AG04450 (cell line): ENCODE results near the gene MYL5. TPM values are rescaled to one million over a fixed set of nuclear protein-coding genes. Genes with fewer than 3 reads are reported as not detected.

Experiments
- CTCF ChIA-PET: fragments of 300-600, 350-600 bp; formaldehyde crosslinking; extraction: SDS; loops from one replicate; lab custom pipeline; 2022; ENCODE audit warnings: antibody characterized with exemption, inconsistent platforms; lab: Charles Lee
- POLR2A ChIA-PET: fragments of 350-600 bp; formaldehyde crosslinking; extraction: SDS; loops from one replicate; lab custom pipeline; 2021; ENCODE audit warnings: antibody characterized with exemption, inconsistent platforms; lab: Yijun Ruan, JAX
- DNase-seq: peaks from one replicate; pipeline ENCODE4 v3.0.0-alpha.2; 2011; ENCODE audit warnings: low read depth, low spot score
- H3K27ac ChIP-seq: one replicate; pipeline ENCODE4 v1.5.1; 2012; ENCODE audit warnings: low read depth, low read length, control low read depth
- H3K27me3 ChIP-seq: one replicate; pipeline ENCODE4 v1.6.0; 2012; ENCODE audit warnings: low read length; ENCODE audit not compliant: control insufficient read depth, insufficient read depth
- H3K4me3 ChIP-seq: 2 replicates; pipeline ENCODE4 v1.5.1; 2011; ENCODE audit warnings: mild to moderate bottlenecking, low read depth, low read length, control low read depth
- H3K9me3 ChIP-seq: 2 replicates; pipeline ENCODE4 v1.5.1; 2012; ENCODE audit warnings: low read length; ENCODE audit not compliant: control insufficient read depth, insufficient read depth
- polyA plus RNA-seq: library from polyadenylated mRNA; depleted of rRNA; stranded (reverse); fragments of >200 nt; gene quantifications from 2 replicates; pipeline ENCODE4 v1.2.3, GENCODE V29; 2011
- TF ChIP-seq, protein P1 (sequence below): IDR thresholded peaks from 2 replicates; pipeline ENCODE4 v1.5.1; 2011; ENCODE audit warnings: low read depth, low read length, control low read depth, inconsistent platforms

MYL5 gene
- polyA plus RNA-seq, 1 experiment: 12.3 TPM

DNA sequence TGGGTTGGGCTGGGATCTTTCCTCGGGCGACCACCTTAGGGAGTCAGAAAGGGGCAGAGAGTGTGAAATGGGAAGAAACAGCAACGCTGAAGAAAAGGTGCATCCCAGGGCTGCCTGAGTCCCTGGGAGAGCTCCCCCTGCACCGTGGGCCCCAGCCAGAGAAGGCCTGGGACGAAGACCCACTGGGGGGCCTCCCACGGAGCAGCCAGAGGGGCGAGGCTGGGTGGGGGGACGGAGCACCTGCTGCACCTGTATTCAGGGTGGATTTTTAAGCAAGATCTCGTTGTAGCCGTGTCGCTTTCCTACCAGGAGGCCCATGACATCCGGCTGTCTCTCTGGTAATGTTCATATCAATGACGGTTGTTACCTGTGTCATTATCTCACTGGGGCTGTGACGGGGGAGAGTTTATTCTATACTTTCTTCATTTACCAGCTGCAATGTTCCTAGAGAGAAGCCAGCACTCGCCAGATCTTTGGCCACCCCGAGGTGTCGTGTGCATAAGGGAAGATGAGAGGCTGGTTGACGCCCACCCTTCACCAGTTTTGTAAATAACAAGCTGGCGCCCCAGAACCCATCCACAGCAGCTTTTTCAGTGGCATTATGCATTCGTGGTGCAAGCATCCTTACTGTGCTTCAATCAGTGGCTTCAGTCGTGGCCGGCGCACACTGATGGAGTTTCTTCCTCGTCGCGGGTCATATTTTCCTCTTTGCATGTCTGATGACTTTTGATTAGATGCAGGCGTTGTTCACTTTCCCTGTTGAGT is 25.7 kb downstream of the MYL5 start:
- DNase-seq: no peak
- ChIA-PET POLR2A (no interaction called here), CTCF (interaction anchor here (1.9 kb wide), 1 partner anchor 42 kb away, joined by 7 read pairs; no protein-coding TSS in a partner anchor)
- Histone ChIP-seq H3K27me3 (peaks cover 7% of the 10 kb centered on the region), H3K9me3 (no peaks in the 10 kb centered on the region; the same call in 1 of the 2 replicates), H3K27ac (no peak overlapping the region), H3K4me3 (no peak overlapping the region)
- TF ChIP-seq, protein P1, sequence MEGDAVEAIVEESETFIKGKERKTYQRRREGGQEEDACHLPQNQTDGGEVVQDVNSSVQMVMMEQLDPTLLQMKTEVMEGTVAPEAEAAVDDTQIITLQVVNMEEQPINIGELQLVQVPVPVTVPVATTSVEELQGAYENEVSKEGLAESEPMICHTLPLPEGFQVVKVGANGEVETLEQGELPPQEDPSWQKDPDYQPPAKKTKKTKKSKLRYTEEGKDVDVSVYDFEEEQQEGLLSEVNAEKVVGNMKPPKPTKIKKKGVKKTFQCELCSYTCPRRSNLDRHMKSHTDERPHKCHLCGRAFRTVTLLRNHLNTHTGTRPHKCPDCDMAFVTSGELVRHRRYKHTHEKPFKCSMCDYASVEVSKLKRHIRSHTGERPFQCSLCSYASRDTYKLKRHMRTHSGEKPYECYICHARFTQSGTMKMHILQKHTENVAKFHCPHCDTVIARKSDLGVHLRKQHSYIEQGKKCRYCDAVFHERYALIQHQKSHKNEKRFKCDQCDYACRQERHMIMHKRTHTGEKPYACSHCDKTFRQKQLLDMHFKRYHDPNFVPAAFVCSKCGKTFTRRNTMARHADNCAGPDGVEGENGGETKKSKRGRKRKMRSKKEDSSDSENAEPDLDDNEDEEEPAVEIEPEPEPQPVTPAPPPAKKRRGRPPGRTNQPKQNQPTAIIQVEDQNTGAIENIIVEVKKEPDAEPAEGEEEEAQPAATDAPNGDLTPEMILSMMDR: no peak

DNA sequence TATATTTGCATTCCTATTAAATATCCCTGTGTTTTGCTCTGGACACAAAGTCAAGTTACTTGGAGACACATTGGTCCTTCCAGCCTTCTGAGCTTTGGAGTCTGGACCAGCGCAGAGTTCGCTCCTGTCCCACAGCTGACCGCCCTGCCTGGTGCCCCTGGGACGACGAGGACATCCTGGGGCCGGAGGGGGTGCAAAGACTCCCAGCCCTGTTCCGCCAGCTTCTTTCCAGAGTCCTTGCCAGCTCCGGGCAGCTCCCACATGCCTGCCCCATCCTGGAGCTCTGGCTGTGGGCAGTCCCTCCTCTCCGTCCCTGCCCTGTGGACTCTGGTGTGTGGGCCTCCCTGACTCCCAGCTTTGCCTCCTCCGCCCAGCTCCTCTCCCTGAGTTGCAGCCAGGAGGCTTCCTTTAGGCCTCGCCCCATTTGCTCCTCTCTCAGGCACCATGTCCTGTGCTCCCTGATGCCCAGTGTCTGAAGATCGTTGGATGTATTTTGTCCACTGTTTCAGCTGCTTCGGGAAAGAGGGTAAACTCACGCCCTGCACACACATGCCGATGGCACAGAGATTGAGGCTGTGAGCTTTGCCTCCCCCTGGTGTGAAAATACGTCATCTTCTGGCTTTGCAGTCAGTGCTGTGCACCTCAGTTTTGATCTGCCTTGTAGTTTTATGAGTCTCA is 26.4 kb downstream of the MYL5 start:
- Histone ChIP-seq H3K27ac (no peak overlapping the region), H3K9me3 (no peaks in the 10 kb centered on the region; the same call in 1 of the 2 replicates), H3K4me3 (no peak overlapping the region), H3K27me3 (peaks cover 5% of the 10 kb centered on the region)
- ChIA-PET POLR2A (no interaction called here), CTCF (interaction anchor here (0.7 to 1.9 kb wide), 2 partner anchors 17 to 41 kb away, joined by 3 to 7 read pairs; no protein-coding TSS in a partner anchor)
- DNase-seq: no peak
- TF ChIP-seq, protein P1: no peak

DNA sequence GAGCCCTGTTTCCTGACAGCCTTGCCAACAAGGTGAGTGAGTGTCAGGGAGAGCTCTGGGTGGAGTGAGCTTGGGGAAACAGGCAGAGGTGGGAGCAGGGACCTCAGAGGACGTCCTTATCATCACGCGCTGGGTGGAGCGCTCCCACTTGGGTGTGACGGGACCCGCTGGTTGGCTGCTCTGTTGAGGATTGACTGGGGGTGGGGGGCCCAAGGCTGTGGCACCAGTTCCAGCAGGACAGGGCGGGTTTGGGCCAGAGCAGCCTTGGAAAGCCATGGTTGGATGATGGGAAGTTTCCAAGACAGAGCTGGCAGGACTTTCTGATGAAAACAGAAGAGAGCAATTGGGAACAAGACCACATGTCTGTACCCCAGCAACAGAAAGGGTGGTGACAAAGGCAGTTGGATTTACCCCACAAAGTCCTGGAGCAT is 28.3 kb downstream of the MYL5 start:
- Histone ChIP-seq H3K27ac (no peak overlapping the region), H3K4me3 (no peak overlapping the region), H3K27me3 (peaks cover 5% of the 10 kb centered on the region), H3K9me3 (no peaks in the 10 kb centered on the region; the same call in 1 of the 2 replicates)
- TF ChIP-seq, protein P1: no peak
- CTCF ChIA-PET: interaction anchor here (0.6 kb wide), 1 partner anchor 557 kb away, joined by 4 read pairs; no protein-coding TSS in a partner anchor
- DNase-seq: no peak
- POLR2A ChIA-PET: no interaction called here

DNA sequence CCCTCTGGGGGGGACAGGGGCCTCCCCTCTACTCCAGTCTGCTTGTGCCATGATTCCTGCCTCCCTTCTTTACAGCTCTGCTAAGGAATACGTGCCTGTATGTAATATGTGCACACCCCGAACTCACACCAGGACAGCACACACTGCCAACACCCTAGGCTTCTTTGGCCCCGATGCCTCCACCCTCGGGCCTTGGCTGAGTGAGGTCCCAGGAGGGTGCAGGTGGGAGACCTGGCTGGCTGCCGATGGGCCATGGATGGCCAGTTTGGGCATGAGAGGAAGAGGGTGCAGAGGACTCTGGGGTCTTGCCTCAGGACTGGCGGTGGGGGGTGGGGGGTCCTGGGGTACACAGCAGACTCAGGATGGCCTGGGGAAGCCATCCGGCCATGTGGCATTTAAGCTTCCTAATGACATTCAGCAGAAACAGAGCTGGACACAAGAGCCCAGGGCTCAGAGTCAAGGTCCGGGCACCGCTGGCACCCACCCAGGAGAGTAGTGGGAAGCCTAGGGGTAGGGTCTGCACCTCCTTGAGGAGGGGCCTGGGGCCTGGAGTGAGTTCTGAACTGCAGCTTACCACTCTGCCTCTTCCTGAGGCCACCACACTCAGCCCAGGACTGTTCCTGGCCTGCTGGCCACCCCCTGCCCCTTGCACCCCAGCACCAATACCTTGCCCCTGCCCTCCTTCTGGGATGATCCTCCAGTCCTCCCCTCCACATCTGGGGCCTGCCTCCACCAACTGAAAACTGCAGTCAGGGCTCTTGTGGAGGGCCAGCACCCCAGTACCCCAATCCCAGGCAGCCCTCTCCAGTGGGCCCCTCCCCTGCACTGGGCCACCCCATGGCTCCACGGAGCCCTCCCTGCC is 29.2 kb downstream of the MYL5 start:
- CTCF ChIA-PET: interaction anchor here (0.6 kb wide), 1 partner anchor 556 kb away, joined by 4 read pairs; no protein-coding TSS in a partner anchor
- Histone ChIP-seq H3K9me3 (no peaks in the 10 kb centered on the region; the same call in 1 of the 2 replicates), H3K4me3 (no peak overlapping the region), H3K27me3 (peaks cover 5% of the 10 kb centered on the region), H3K27ac (no peak overlapping the region)
- POLR2A ChIA-PET: no interaction called here
- DNase-seq: no peak
- TF ChIP-seq, protein P1: no peak
